NCI-H1930 (cell line): ENCODE data around the gene SNTA1.
"Not testable (repeated sequence)": the region's sequence is repeated elsewhere in the genome, so short reads cannot be mapped to it uniquely, and the experiment has no call there.

Experiments
- DNase-seq, 2 experiments: peaks; one replicate each; lab custom pipeline; 2025; lab: John Stamatoyannopoulos, UW

Gene SNTA1

GRCh38 chr20:33431797-33432381 lies 11.7 kb downstream of the SNTA1 start:
- DNase-seq = no peak

GRCh38 chr20:33423875-33424274 lies 19.7 kb downstream of the SNTA1 start:
- DNase-seq = not testable (repeated sequence)

- DNase-seq = no peak
Measured at GRCh38 chr20:33423141-33423834, 20.3 kb downstream of the SNTA1 start.

GRCh38 chr20:33419140-33419974 lies 24.2 kb downstream of the SNTA1 start:
- no peak for DNase-seq

GRCh38 chr20:33418033-33418432 lies 25.5 kb downstream of the SNTA1 start:
- DNase-seq = no peak

- DNase-seq = no peak
Measured at GRCh38 chr20:33415948-33416347, 27.6 kb downstream of the SNTA1 start.

GRCh38 chr20:33412484-33412838 lies 31.1 kb downstream of the SNTA1 start:
- DNase-seq = no peak

- DNase-seq = no peak
Measured at GRCh38 chr20:33411711-33412483, 31.7 kb downstream of the SNTA1 start.

- DNase-seq = no peak
Measured at GRCh38 chr20:33411242-33411641, 32.3 kb downstream of the SNTA1 start.

- DNase-seq = no peak
Measured at GRCh38 chr20:33410081-33410742, 33.4 kb downstream of the SNTA1 start.

- DNase-seq = no peak
Measured at GRCh38 chr20:33408716-33409654, 34.6 kb downstream of the SNTA1 start.

GRCh38 chr20:33408313-33408712 lies 35.2 kb downstream of the SNTA1 start:
- no peak for DNase-seq

GRCh38 chr20:33407796-33408195 lies 35.8 kb downstream of the SNTA1 start:
- DNase-seq = no peak

GRCh38 chr20:33407251-33407650 lies 36.3 kb downstream of the SNTA1 start:
- DNase-seq = no peak

GRCh38 chr20:33404281-33404680 lies 39.3 kb downstream of the SNTA1 start:
- DNase-seq = no peak

- DNase-seq = no peak
Measured at GRCh38 chr20:33401921-33402369, 41.6 kb downstream of the SNTA1 start.

GRCh38 chr20:33401184-33401920 lies 42.2 kb downstream of the SNTA1 start, which contains the start of gene CDK5RAP1:
CDK5RAP1 (minus strand) TSS chr20:33401519; CDS start chr20:33397064, 4,455 bp downstream.
- DNase-seq = peak; percentile 90 to 91

GRCh38 chr20:33400812-33401183 lies 42.8 kb downstream of the SNTA1 start:
- DNase-seq = no peak

GRCh38 chr20:33399924-33400323 lies 43.6 kb downstream of the SNTA1 start:
- no peak for DNase-seq

GRCh38 chr20:33394718-33395117 lies 48.8 kb downstream of the SNTA1 start:
- DNase-seq = no peak
